GDM1 (cell line): ENCODE data around the gene C9orf50.
A peak's percentile ranks its signal among the peaks of the same experiment; 100 is the strongest.

Experiments used
- DNase-seq: peaks from one replicate; lab custom pipeline; 2025; lab: John Stamatoyannopoulos, UW

The C9orf50 gene

GRCh38 chr9:129570450-129571297 is 50.2 kb downstream of the C9orf50 start:
- DNase-seq, result peak; percentile 48

GRCh38 chr9:129569502-129570449 is 51.1 kb downstream of the C9orf50 start:
- no peak for DNase-seq

DNA sequence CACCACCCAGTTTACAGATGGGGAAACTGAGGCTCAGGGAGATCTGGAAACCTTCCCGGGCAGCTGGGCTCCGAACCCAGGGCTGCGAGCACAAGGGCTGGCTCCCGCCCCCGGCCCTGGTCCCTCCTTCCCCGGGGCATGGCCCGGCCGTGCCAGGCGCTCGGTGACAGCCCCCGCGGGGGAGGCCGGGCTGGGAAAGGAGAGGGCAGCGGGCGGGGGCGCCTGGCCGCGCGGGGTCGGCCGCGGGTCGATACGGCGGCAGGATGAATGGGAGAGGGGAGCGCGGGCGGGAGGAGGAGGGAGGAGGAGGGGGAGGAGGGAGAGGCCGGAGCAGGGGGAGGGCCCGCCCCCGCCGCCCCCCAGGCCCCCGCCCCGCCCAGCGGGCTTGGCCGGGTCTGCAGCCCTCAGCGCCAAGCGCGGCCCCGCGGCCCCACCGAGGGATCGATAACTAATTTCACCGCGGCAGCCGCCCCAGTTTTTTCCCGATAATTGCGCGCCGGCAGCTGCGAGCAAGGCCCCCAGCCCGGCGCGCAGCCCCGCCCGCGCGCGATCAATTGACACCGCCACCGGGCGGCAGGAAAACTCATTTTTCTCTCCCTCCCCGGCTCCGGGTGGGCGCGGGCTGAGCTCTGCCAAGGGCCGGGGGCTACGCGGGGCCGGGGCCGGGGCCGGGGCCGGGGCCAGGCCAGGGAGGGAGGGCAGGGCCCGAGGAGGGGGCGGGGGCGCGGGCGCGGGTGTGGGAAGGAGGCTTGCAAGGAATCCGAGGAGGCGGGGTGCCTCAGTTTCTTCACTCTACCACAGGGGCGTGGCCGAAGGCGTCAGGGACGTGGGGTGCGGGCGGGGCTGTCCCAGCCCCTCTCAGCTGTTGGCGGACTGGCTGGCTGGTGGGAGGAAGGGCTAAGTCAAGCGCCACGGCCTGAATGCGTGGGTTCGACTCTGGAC is 52.1 kb downstream of the C9orf50 start:
- DNase-seq, result no peak

GRCh38 chr9:129567842-129568559 is 52.9 kb downstream of the C9orf50 start:
- DNase-seq, result no peak

- DNase-seq, result no peak
Observed at GRCh38 chr9:129567329-129567728, 53.6 kb downstream of the C9orf50 start.

- DNase-seq, result no peak
Observed at GRCh38 chr9:129566563-129567266, 54.2 kb downstream of the C9orf50 start.

DNA sequence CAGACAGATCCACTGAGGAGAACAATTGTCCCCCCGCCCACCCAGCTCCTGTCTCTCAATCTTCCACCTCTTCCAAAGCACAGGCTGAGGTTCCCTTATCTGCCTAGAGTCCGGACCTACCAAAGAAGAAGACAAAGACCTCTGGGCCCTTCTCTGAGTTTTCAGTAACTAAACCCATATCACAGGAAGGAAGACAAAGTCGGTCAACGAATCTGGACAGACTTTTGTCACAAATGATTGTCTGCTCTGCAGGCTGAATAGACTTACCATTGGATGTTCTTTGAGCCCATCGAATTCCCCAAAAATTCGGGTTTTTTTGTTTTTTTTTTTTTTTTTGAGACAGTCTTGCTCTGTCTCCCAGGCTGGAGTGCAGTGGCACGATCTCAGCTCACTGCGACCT is 58.0 kb downstream of the C9orf50 start:
- DNase-seq, result no peak

GRCh38 chr9:129562514-129562913 is 58.4 kb downstream of the C9orf50 start:
- DNase-seq, result no peak
